ENCODE data around the gene C3orf18. TPM values are rescaled to one million over a fixed set of nuclear protein-coding genes. Genes with fewer than 3 reads are reported as not detected.

The C3orf18 gene
- total RNA-seq, 2 experiments from 2014 or later: 3.9 to 5.2 TPM

DNA sequence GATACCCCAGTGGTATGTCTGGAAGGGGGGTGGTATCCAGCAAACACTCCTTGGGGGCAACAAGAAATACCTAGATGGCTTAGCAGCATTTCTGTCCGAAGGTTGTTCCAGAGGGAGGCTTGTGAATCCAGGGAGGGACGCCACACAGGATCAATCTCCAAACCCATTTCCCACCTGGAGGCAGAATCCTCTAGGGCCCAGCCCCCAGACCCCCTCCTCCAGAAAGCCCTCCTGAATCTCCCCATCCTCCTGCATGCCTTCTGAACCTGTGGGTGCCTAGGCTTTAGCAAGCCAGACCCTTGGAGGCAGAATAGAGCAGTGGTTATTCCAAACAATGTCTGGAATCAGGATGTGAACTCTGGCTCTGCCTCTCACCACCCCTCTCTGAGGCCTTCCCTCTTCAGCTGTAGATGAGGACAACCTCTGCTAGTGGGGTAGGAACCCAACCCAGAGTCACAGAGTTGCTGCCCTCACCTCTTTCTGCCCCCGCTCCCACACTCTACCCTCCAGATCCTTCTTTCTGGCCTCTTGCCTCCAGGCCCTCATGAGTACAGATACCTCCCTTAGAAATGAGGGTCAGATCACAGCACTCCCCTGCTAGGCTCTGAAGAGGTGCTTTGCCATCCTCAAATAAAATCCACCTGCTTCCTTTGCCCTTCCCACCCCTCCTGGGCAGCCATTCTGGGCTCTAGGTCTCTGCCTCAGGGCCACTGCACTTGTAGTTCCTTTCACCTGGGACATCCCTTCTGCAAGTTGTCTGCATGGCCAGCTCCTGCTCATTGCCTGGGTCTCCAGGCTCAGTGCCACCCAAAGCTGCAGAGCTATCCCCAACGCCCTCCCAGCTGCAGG is 35.9 kb upstream of the C3orf18 start:
- H3K4me1 ChIP-seq (ENCODE audit: insufficient read depth, low read length): peaks cover 100% of the 10 kb centered on the region
- Mint-ChIP-seq H3K4me1 (ENCODE audit: low read depth) (peaks cover 87% of the 10 kb centered on the region), H3K4me3 (peak overlapping the region; percentile 27), H3K9me3 (no peaks in the 10 kb centered on the region), H3K27ac (peak overlapping the region; percentile 93), H3K36me3 (ENCODE audit: low read depth) (peaks cover 49% of the 10 kb centered on the region), H3K27me3 (no peaks in the 10 kb centered on the region)
- no peaks in the 10 kb centered on the region for H3K9me3 ChIP-seq (ENCODE audit: control insufficient read depth in 1 of 2, insufficient read depth in 1 of 2, low read length in 2 of 2)
- ATAC-seq (ENCODE audit: poor library complexity) (no peak), DNase-seq (no peak)
- H3K4me3 ChIP-seq (ENCODE audit: low read length): no peak overlapping the region
- ChIA-PET CTCF (interaction anchor here (1.7 kb wide), 1 partner anchor 34 kb away, joined by 3 read pairs; the partner anchor contains the start of gene HEMK1), POLR2A (interaction anchor here (1.1 to 20.8 kb wide), 4 partner anchors 7 to 31 kb away, joined by 3 to 446 read pairs (median 61); partner anchors contain the start of genes C3orf18, CISH and HEMK1)
- H3K36me3 ChIP-seq (ENCODE audit: insufficient read depth, low read length): peaks cover 59% of the 10 kb centered on the region
- TF ChIP-seq CTCF (IDR thresholded peaks at IDR 0.05): no peak
- H3K27ac ChIP-seq (ENCODE audit: low read depth in 1 of 2, low read length in 2 of 2): peak overlapping the region; percentile 73 to 86
- intact Hi-C loops (cut with DNase I, micrococcal nuclease): no loop called here
- H3K27me3 ChIP-seq (ENCODE audit: control insufficient read depth in 1 of 2, insufficient read depth in 2 of 2, low read length in 2 of 2): no peaks in the 10 kb centered on the region

GRCh38 chr3:50602595-50603191 is 35.1 kb upstream of the C3orf18 start:
- Histone ChIP-seq H3K4me1 (ENCODE audit: insufficient read depth, low read length) (peaks cover 95% of the 10 kb centered on the region), H3K27ac (ENCODE audit: low read depth in 1 of 2, low read length in 2 of 2) (peak overlapping the region; percentile 73 to 86), H3K4me3 (ENCODE audit: low read length) (peak overlapping the region; percentile 34), H3K27me3 (ENCODE audit: control insufficient read depth in 1 of 2, insufficient read depth in 2 of 2, low read length in 2 of 2) (no peaks in the 10 kb centered on the region), H3K9me3 (ENCODE audit: control insufficient read depth in 1 of 2, insufficient read depth in 1 of 2, low read length in 2 of 2) (no peaks in the 10 kb centered on the region), H3K36me3 (ENCODE audit: insufficient read depth, low read length) (peaks cover 51% of the 10 kb centered on the region)
- ChIA-PET CTCF (interaction anchor here (0.9 to 2.6 kb wide), 2 partner anchors 9 to 12 kb away, joined by 3 to 20 read pairs; partner anchors contain the start of gene CISH), POLR2A (interaction anchor here (1.1 to 20.8 kb wide), 9 partner anchors 8 to 782 kb away, joined by 3 to 446 read pairs (median 7); partner anchors contain the start of genes C3orf18, CISH, HEMK1 and MANF)
- no peak for ATAC-seq (ENCODE audit: poor library complexity)
- H3K36me3 Mint-ChIP-seq (ENCODE audit: low read depth): peaks cover 41% of the 10 kb centered on the region
- H3K9me3 Mint-ChIP-seq: no peaks in the 10 kb centered on the region
- peak overlapping the region; percentile 74 for H3K4me3 Mint-ChIP-seq
- peak overlapping the region; percentile 93 for H3K27ac Mint-ChIP-seq
- intact Hi-C loops (cut with DNase I, micrococcal nuclease): no loop called here
- no peak for TF ChIP-seq CTCF (IDR thresholded peaks at IDR 0.05)
- peaks cover 79% of the 10 kb centered on the region for H3K4me1 Mint-ChIP-seq (ENCODE audit: low read depth)
- DNase-seq: no peak
- no peaks in the 10 kb centered on the region for H3K27me3 Mint-ChIP-seq

DNA sequence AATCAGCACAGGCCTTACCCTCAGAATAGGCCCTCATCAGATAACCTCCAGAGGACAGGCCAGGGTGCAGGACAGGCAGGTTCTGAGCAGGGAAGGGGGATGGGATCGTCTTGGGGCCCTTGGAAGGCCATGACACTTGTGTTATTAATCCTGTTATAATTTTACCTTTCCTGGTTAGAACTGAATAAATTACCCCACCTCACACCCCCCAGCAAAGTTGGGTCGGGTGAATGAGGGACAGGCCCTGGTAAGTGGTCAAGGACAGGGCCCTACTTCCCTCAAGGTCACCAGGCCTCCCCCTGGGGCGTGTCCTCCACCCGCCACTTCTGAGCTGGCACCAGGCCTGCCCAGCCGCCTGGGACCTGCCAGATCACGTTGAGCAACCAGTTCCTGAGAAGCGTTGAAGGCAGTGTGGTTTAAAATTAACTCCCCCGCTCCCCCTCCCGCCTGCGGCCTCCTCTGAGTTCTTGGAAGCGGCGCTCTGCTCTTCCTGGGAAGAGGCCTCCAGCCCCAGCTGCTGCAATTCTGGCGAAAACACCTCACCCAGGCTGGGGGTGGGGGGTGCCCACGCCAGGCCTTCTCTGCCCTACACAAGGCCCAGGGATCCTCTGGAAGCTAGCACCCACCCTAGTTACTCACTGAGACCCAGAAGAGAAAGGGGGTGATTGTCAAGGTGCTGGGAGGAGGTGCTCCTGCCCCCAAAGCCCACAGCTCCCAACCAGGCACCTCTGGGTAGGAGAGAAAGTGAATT is 33.5 kb upstream of the C3orf18 start:
- Histone ChIP-seq H3K27ac (ENCODE audit: low read depth in 1 of 2, low read length in 2 of 2) (peak overlapping the region; percentile 73 to 86), H3K4me1 (ENCODE audit: insufficient read depth, low read length) (peaks cover 80% of the 10 kb centered on the region), H3K9me3 (ENCODE audit: control insufficient read depth in 1 of 2, insufficient read depth in 1 of 2, low read length in 2 of 2) (no peaks in the 10 kb centered on the region), H3K27me3 (ENCODE audit: control insufficient read depth in 1 of 2, insufficient read depth in 2 of 2, low read length in 2 of 2) (no peaks in the 10 kb centered on the region), H3K36me3 (ENCODE audit: insufficient read depth, low read length) (peaks cover 35% of the 10 kb centered on the region), H3K4me3 (ENCODE audit: low read length) (peak overlapping the region; percentile 34)
- no peak for TF ChIP-seq CTCF (IDR thresholded peaks at IDR 0.05)
- peak; percentile 41 to 88 (median 60) for DNase-seq
- peak overlapping the region; percentile 63 for H3K4me3 Mint-ChIP-seq
- no peaks in the 10 kb centered on the region for H3K27me3 Mint-ChIP-seq
- H3K4me1 Mint-ChIP-seq (ENCODE audit: low read depth): peaks cover 64% of the 10 kb centered on the region
- intact Hi-C loops (cut with DNase I, micrococcal nuclease): no loop called here
- H3K9me3 Mint-ChIP-seq: no peaks in the 10 kb centered on the region
- ChIA-PET CTCF (interaction anchor here (0.7 to 2.6 kb wide), 6 partner anchors 8 to 15 kb away, joined by 3 to 20 read pairs (median 5); partner anchors contain the start of gene CISH), POLR2A (interaction anchor here (0.8 to 20.8 kb wide), 10 partner anchors 10 to 260 kb away, joined by 3 to 446 read pairs (median 6); partner anchors contain the start of genes C3orf18, CISH, CYB561D2 and HEMK1)
- peak; percentile 71 for ATAC-seq (ENCODE audit: poor library complexity)
- peak overlapping the region; percentile 93 for H3K27ac Mint-ChIP-seq
- H3K36me3 Mint-ChIP-seq (ENCODE audit: low read depth): peaks cover 24% of the 10 kb centered on the region

Measured in CD4-positive, alpha-beta T cell (primary cell).